WTC11 (cell line): ENCODE measurements around the gene SMPX. TPM values are rescaled to one million over a fixed set of nuclear protein-coding genes. Genes with fewer than 3 reads are reported as not detected.

Source experiments
- ATAC-seq: fragments of 200-7000 bp; cut with Tn5 transposase; 2 replicates; pipeline ENCODE4 v1.10.0; 2021; ENCODE audit warnings: mild to moderate bottlenecking, moderate library complexity
- CTCF ChIA-PET: fragments of 300-600 bp; sonication (Branson Sonifier 250); formaldehyde crosslinking; loops from one replicate; lab custom pipeline; 2021; ENCODE audit warnings: antibody characterized with exemption; lab: Charles Lee
- POLR2A ChIA-PET: fragments of 350-600 bp; sonication (Branson Sonifier 250); formaldehyde crosslinking; loops from one replicate; lab custom pipeline; 2021; ENCODE audit warnings: antibody characterized with exemption; lab: Charles Lee
- DNase-seq: peaks from one replicate; pipeline ENCODE4 v3.0.0; 2021; ENCODE audit warnings: low spot score
- H3K27ac Mint-ChIP-seq: 2 replicates; pipeline ENCODE4 v1.8.0; 2021; ENCODE audit warnings: mixed read lengths
- H3K27me3 Mint-ChIP-seq: 2 replicates; pipeline ENCODE4 v1.8.0; 2021; ENCODE audit warnings: low read depth, mild to moderate bottlenecking, moderate library complexity, mixed read lengths
- H3K36me3 Mint-ChIP-seq: 2 replicates; pipeline ENCODE4 v1.8.0; 2021; ENCODE audit warnings: mixed read lengths
- H3K4me1 Mint-ChIP-seq: 2 replicates; pipeline ENCODE4 v1.8.0; 2022; ENCODE audit warnings: mixed read lengths
- H3K4me3 Mint-ChIP-seq: 2 replicates; pipeline ENCODE4 v1.8.0; 2021; ENCODE audit warnings: mild to moderate bottlenecking, moderate library complexity, mixed read lengths
- H3K9me3 Mint-ChIP-seq: 2 replicates; pipeline ENCODE4 v1.8.0; 2021; ENCODE audit warnings: mixed read lengths
- ELF4 ChIP-seq: sonication (generic); formaldehyde crosslinking; IDR thresholded peaks from 2 replicates; pipeline ENCODE4 v1.8.1; 2022; ENCODE audit warnings: low read depth, mild to moderate bottlenecking, moderate library complexity, missing genetic modification reagents
- JAZF1 ChIP-seq: fragments of 250-450 bp; sonication (Bioruptor Pico); IDR thresholded peaks from 2 replicates; pipeline ENCODE4 v1.9.0; 2021; ENCODE audit warnings: moderate library complexity, mild to moderate bottlenecking, inconsistent platforms
- JUN ChIP-seq: sonication (generic); formaldehyde crosslinking; IDR thresholded peaks from 2 replicates; pipeline ENCODE4 v1.8.0; 2023; ENCODE audit warnings: mild to moderate bottlenecking, missing genetic modification reagents
- NFATC4 ChIP-seq: fragments of 250-450 bp; sonication (Bioruptor Pico); IDR thresholded peaks from 2 replicates; pipeline ENCODE4 v1.9.0; 2021; ENCODE audit warnings: mild to moderate bottlenecking
- RELA ChIP-seq: sonication (generic); formaldehyde crosslinking; IDR thresholded peaks from 2 replicates; pipeline ENCODE4 v1.8.1; 2022; ENCODE audit warnings: missing genetic modification reagents, mild to moderate bottlenecking, borderline replicate concordance
- SOX15 ChIP-seq: fragments of 250-450 bp; sonication (Bioruptor Pico); IDR thresholded peaks from 2 replicates; pipeline ENCODE4 v1.9.0; 2021; ENCODE audit warnings: mild to moderate bottlenecking
- TEAD4 ChIP-seq: sonication (generic); formaldehyde crosslinking; IDR thresholded peaks from 2 replicates; pipeline ENCODE4 v1.8.0; 2022; ENCODE audit warnings: mild to moderate bottlenecking, missing genetic modification reagents
- ZNF416 ChIP-seq: fragments of 250-450 bp; sonication (Bioruptor Pico); IDR thresholded peaks from 2 replicates; pipeline ENCODE4 v1.9.0; 2021; ENCODE audit warnings: mild to moderate bottlenecking, inconsistent platforms
- total RNA-seq: library from RNA; stranded (reverse); gene quantifications from 3 replicates; pipeline ENCODE4 v1.2.3, GENCODE V29; 2021
- TF ChIP-seq, protein P1 (sequence below): fragments of 250-450 bp; sonication (Bioruptor Pico); IDR thresholded peaks from 2 replicates; pipeline ENCODE4 v1.8.0; 2021; ENCODE audit warnings: mild to moderate bottlenecking
- TF ChIP-seq, protein P2 (sequence below): sonication (generic); formaldehyde crosslinking; IDR thresholded peaks from 2 replicates; pipeline ENCODE4 v1.8.0; 2022; ENCODE audit warnings: missing genetic modification reagents
- TF ChIP-seq, protein P3 (sequence below): sonication (generic); formaldehyde crosslinking; conservative IDR thresholded peaks from 2 replicates; pipeline ENCODE4 v1.8.1; 2023; ENCODE audit warnings: mild to moderate bottlenecking, low read depth, missing genetic modification reagents, moderate library complexity
- TF ChIP-seq, protein P4 (sequence below): sonication (generic); formaldehyde crosslinking; IDR thresholded peaks from 2 replicates; pipeline ENCODE4 v1.8.1; 2022; ENCODE audit warnings: low read depth, missing genetic modification reagents, borderline replicate concordance
- TF ChIP-seq, protein P5 (sequence below): sonication (generic); formaldehyde crosslinking; IDR thresholded peaks from 2 replicates; pipeline ENCODE4 v1.8.1; 2023; ENCODE audit warnings: mild to moderate bottlenecking, moderate library complexity, missing genetic modification reagents
- TF ChIP-seq, protein P6 (sequence below): fragments of 250-450 bp; sonication (Bioruptor Pico); conservative IDR thresholded peaks from 2 replicates; pipeline ENCODE4 v1.9.0; 2021; ENCODE audit warnings: mild to moderate bottlenecking
- TF ChIP-seq, protein P7 (sequence below): sonication (generic); formaldehyde crosslinking; IDR thresholded peaks from 2 replicates; pipeline ENCODE4 v1.8.0; 2022; ENCODE audit warnings: mild to moderate bottlenecking, missing genetic modification reagents

The SMPX gene
- total RNA-seq, 1 experiment from 2014 or later, result not detected

DNA sequence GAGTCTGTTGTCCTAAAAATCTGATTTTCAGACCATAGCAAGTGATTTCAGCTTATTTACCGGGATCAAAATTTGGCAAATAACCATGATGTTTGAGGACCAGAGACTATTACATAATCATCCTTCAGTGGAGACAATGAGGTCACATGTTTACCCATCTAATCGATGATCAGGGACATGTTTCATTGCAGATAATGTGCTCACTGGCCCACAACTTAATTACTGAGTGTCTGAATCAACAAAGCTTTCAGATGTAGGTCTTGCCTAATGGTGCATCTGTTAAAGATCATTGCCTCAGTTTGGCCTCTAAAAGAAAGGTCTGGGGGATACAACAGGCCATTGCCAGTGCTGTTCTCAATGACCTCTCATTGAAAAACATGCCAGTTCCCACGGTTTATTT is 56.9 kb downstream of the SMPX start (continued):
- TF ChIP-seq, protein P1, sequence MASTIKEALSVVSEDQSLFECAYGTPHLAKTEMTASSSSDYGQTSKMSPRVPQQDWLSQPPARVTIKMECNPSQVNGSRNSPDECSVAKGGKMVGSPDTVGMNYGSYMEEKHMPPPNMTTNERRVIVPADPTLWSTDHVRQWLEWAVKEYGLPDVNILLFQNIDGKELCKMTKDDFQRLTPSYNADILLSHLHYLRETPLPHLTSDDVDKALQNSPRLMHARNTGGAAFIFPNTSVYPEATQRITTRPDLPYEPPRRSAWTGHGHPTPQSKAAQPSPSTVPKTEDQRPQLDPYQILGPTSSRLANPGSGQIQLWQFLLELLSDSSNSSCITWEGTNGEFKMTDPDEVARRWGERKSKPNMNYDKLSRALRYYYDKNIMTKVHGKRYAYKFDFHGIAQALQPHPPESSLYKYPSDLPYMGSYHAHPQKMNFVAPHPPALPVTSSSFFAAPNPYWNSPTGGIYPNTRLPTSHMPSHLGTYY, result no peak
- TF ChIP-seq, protein P2, sequence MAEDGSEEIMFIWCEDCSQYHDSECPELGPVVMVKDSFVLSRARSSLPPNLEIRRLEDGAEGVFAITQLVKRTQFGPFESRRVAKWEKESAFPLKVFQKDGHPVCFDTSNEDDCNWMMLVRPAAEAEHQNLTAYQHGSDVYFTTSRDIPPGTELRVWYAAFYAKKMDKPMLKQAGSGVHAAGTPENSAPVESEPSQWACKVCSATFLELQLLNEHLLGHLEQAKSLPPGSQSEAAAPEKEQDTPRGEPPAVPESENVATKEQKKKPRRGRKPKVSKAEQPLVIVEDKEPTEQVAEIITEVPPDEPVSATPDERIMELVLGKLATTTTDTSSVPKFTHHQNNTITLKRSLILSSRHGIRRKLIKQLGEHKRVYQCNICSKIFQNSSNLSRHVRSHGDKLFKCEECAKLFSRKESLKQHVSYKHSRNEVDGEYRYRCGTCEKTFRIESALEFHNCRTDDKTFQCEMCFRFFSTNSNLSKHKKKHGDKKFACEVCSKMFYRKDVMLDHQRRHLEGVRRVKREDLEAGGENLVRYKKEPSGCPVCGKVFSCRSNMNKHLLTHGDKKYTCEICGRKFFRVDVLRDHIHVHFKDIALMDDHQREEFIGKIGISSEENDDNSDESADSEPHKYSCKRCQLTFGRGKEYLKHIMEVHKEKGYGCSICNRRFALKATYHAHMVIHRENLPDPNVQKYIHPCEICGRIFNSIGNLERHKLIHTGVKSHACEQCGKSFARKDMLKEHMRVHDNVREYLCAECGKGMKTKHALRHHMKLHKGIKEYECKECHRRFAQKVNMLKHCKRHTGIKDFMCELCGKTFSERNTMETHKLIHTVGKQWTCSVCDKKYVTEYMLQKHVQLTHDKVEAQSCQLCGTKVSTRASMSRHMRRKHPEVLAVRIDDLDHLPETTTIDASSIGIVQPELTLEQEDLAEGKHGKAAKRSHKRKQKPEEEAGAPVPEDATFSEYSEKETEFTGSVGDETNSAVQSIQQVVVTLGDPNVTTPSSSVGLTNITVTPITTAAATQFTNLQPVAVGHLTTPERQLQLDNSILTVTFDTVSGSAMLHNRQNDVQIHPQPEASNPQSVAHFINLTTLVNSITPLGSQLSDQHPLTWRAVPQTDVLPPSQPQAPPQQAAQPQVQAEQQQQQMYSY (CRISPR knock-in tag), result no peak
- TF ChIP-seq, all 79 proteins: peak for 0

DNA sequence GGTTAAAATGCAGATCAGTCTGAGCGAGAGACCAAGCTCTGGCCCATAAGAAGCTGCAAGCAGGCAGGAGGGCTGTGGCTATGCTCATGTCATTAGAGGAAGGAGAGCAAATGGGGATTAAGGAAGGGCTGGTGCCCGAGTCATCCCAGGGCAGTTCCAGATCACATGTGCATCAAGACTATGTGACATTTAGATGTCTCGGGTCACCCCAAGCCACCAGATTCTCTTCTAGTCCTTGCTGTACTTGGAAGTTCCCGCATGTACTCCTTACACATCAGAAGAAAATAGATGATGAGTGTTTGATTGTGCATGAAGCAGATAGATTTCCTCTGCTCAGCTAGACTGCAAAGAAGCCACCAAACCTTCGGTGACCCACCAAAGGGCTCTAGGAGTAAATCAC is 57.6 kb downstream of the SMPX start:
- CTCF ChIA-PET, result interaction anchor here (1.1 kb wide), 1 partner anchor 71 kb away, joined by 3 read pairs; no protein-coding TSS in a partner anchor
- H3K27me3 Mint-ChIP-seq, result no peaks in the 10 kb centered on the region
- ATAC-seq, result no peak
- H3K27ac Mint-ChIP-seq, result no peak overlapping the region
- H3K4me1 Mint-ChIP-seq, result peaks cover 10% of the 10 kb centered on the region
- H3K4me3 Mint-ChIP-seq, result no peak overlapping the region
- H3K9me3 Mint-ChIP-seq, result no peaks in the 10 kb centered on the region
- no peak for DNase-seq
- H3K36me3 Mint-ChIP-seq, result no peaks in the 10 kb centered on the region
- no peak for TF ChIP-seq JAZF1 (CRISPR knock-in tag)
- TF ChIP-seq, protein P3, sequence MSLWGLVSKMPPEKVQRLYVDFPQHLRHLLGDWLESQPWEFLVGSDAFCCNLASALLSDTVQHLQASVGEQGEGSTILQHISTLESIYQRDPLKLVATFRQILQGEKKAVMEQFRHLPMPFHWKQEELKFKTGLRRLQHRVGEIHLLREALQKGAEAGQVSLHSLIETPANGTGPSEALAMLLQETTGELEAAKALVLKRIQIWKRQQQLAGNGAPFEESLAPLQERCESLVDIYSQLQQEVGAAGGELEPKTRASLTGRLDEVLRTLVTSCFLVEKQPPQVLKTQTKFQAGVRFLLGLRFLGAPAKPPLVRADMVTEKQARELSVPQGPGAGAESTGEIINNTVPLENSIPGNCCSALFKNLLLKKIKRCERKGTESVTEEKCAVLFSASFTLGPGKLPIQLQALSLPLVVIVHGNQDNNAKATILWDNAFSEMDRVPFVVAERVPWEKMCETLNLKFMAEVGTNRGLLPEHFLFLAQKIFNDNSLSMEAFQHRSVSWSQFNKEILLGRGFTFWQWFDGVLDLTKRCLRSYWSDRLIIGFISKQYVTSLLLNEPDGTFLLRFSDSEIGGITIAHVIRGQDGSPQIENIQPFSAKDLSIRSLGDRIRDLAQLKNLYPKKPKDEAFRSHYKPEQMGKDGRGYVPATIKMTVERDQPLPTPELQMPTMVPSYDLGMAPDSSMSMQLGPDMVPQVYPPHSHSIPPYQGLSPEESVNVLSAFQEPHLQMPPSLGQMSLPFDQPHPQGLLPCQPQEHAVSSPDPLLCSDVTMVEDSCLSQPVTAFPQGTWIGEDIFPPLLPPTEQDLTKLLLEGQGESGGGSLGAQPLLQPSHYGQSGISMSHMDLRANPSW (CRISPR knock-in tag), result no peak
- no peak for TF ChIP-seq JUN (CRISPR knock-in tag)
- TF ChIP-seq TEAD4 (CRISPR knock-in tag), result no peak
- TF ChIP-seq ELF4, result no peak
- TF ChIP-seq, protein P4, sequence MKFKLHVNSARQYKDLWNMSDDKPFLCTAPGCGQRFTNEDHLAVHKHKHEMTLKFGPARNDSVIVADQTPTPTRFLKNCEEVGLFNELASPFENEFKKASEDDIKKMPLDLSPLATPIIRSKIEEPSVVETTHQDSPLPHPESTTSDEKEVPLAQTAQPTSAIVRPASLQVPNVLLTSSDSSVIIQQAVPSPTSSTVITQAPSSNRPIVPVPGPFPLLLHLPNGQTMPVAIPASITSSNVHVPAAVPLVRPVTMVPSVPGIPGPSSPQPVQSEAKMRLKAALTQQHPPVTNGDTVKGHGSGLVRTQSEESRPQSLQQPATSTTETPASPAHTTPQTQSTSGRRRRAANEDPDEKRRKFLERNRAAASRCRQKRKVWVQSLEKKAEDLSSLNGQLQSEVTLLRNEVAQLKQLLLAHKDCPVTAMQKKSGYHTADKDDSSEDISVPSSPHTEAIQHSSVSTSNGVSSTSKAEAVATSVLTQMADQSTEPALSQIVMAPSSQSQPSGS (CRISPR knock-in tag), result no peak
- TF ChIP-seq NFATC4 (CRISPR knock-in tag), result no peak
- TF ChIP-seq, protein P5, sequence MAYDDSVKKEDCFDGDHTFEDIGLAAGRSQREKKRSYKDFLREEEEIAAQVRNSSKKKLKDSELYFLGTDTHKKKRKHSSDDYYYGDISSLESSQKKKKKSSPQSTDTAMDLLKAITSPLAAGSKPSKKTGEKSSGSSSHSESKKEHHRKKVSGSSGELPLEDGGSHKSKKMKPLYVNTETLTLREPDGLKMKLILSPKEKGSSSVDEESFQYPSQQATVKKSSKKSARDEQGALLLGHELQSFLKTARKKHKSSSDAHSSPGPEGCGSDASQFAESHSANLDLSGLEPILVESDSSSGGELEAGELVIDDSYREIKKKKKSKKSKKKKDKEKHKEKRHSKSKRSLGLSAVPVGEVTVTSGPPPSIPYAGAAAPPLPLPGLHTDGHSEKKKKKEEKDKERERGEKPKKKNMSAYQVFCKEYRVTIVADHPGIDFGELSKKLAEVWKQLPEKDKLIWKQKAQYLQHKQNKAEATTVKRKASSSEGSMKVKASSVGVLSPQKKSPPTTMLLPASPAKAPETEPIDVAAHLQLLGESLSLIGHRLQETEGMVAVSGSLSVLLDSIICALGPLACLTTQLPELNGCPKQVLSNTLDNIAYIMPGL (CRISPR knock-in tag), result no peak
- TF ChIP-seq, all 79 proteins: peak for 0
- POLR2A ChIA-PET, result no interaction called here

DNA sequence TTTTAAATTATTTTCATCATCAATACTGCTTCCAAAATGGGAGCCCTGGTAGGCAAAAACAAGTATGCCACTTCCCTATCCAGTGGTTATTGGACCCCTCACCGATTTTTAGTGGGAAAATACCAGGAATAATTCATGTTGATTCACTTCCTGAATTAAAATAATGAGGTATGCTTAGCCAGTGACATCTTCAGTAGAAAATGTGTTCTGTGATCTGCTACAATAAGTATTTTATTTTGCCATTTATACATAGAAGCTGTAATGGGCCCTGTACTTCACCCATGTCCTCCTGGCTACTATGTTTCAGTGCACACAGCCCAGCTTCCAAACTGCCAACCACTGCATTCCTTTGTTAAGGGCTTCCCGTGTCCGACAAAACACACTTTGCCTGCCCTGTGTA is 58.8 kb downstream of the SMPX start:
- no peak overlapping the region for H3K4me3 Mint-ChIP-seq
- DNase-seq (no peak), ATAC-seq (no peak)
- CTCF ChIA-PET, result interaction anchor here (0.8 to 1.2 kb wide), 3 partner anchors 9 to 72 kb away, joined by 3 read pairs; no protein-coding TSS in a partner anchor
- no peaks in the 10 kb centered on the region for H3K36me3 Mint-ChIP-seq
- no peaks in the 10 kb centered on the region for H3K9me3 Mint-ChIP-seq
- H3K27me3 Mint-ChIP-seq, result no peaks in the 10 kb centered on the region
- H3K4me1 Mint-ChIP-seq, result peaks cover 8% of the 10 kb centered on the region
- no peak overlapping the region for H3K27ac Mint-ChIP-seq
- POLR2A ChIA-PET, result no interaction called here
- TF ChIP-seq, protein P3 (CRISPR knock-in tag), result no peak
- no peak for TF ChIP-seq SOX15
- TF ChIP-seq, protein P6, sequence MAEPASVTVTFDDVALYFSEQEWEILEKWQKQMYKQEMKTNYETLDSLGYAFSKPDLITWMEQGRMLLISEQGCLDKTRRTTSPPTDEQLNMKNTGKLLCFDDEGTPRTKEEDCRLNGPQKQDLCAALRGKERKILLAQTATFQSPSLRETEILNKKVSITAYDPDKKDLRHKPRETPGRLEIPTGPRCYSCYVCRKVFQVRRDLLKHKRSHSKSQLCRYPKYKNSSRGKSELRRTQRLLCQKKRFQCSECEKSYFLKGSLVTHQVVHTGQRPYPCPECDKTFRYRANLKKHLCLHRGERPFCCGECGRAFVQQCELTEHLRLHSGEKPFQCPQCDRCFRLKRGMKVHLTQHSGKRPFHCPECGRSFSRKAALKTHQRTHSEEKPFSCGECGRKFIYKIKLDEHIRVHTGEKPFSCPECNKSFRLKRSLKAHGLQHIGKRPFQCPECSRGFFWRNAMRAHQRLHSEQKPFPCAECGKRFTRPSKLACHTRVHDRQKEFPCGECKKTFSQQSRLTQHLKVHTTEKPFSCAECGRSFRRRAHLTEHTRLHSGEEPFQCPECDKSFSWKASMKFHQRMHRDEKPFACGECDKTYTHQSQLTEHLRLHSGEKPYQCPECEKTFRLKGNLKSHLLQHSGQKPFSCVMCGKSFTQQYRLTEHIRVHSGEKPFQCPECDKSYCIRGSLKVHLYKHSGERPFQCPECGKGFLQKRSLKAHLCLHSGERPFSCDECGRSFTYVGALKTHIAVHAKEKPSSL (CRISPR knock-in tag), result no peak
- TF ChIP-seq, protein P7, sequence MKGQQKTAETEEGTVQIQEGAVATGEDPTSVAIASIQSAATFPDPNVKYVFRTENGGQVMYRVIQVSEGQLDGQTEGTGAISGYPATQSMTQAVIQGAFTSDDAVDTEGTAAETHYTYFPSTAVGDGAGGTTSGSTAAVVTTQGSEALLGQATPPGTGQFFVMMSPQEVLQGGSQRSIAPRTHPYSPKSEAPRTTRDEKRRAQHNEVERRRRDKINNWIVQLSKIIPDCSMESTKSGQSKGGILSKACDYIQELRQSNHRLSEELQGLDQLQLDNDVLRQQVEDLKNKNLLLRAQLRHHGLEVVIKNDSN (CRISPR knock-in tag), result no peak
- TF ChIP-seq RELA, result no peak
- TF ChIP-seq ZNF416 (CRISPR knock-in tag), result no peak
- TF ChIP-seq TEAD4 (CRISPR knock-in tag), result no peak
